NCI-H1105 treated with DMSO at 0.1 percent for 48 hours (cell line): Measurements from ENCODE around the gene TMEM131L.
"Not testable (repeated sequence)": the region's sequence is repeated elsewhere in the genome, so short reads cannot be mapped to it uniquely, and the experiment has no call there.

ENCODE experiments used
- DNase-seq: peaks from one replicate; lab custom pipeline; 2025; lab: John Stamatoyannopoulos, UW

TMEM131L gene

DNA sequence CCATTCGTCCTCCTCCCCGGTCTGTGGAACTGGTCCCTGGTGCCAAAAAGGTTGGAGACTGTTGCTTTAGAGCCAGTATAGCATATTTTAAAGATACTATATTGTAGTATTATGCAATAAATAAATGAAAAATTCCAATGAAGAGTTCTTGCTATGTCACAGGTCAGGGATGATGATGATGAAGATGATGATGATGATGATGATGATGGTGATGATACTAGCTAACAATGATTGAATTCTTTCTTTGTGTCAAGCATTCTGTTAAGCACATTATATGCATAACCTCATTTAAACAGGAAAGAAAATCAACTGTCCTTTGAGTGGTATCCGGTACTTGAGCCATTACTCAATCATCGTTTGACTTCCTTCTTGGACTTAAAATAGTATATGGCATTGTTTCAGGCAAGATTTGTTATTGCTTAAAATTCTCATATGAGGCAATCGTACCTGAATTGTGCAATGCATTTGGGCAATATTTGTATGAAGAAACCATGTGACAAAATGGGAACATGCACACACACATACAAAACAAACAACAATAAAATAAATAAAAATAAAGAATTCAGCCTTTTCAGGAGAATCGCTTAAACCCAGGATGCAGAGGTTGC is 195.2 kb downstream of the TMEM131L start:
- DNase-seq: no peak

DNA sequence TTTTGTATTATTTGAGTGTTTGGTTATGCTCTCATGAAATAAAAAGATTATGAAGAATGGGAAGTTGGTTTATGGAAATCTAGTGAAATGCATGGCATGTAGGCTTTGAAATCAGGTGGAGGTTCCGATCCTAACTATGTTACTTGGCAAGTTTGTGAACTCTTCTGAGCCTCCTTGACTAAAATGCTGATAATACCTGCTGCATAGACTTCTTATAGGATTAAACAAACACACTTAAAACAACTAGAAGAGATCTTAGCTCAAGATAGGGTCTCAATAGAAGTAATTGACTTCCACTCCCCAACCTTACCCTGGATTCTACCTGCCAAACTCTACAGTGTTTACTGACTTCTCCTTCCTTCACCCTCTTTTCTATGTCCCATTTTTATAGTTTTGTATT is 195.7 kb downstream of the TMEM131L start:
- no peak for DNase-seq

DNA sequence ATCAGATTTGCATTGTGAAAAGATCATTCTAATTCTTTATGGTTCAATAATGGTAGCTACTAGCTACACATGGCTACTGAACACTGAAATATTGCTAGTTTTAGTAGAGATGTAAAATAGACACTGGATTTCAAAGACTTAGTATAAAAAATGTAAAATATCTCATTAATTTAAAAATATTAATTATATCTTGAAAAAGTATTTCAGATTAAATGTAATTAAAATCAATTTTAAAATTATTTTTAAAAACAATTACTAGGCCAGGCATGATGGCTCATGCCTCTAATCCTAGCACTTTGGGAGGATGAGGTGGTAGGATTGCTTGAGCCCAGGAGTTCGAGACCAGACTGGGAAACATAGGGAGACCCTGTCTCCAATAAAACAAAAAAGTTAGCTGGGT is 197.5 kb downstream of the TMEM131L start:
- DNase-seq: no peak

DNA sequence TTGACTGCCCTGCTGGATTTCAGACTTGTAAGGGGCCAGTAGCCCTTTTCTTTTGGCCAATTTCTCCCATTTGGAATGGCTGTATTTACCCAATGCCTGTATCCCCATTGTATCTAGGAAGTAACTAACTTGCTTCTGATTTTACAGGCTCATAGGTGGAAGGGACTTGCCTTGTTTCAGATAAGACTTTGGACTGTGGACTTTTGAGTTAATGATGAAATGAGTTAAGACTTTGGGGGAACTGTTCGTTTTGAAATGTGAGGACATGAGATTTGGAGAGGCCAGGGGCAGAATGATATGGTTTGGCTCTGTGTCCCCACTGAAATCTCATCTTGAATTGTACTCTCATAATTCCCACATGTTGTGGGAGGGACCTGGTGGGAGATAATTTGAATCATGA is 200.3 kb downstream of the TMEM131L start:
- DNase-seq: not testable (repeated sequence)

DNA sequence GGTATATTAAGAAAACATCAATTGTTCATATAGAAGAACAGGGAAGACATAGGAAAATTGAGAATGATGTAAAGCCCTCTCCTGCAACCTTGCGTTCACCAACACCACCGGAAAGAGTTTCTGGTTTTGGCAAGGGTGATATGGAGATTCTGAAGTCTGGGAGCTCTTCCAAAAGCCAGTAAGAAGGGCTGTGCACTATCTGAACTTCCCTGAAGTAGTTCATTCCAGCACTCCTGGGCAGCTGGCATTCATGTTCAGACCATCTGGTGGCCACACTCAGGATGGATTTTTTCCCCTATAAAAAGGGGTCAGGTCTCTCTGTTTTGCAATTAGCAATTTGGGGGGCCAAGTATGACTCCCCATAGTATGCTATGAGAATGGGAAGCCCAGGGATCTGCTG is 202.5 kb downstream of the TMEM131L start:
- no peak for DNase-seq

DNA sequence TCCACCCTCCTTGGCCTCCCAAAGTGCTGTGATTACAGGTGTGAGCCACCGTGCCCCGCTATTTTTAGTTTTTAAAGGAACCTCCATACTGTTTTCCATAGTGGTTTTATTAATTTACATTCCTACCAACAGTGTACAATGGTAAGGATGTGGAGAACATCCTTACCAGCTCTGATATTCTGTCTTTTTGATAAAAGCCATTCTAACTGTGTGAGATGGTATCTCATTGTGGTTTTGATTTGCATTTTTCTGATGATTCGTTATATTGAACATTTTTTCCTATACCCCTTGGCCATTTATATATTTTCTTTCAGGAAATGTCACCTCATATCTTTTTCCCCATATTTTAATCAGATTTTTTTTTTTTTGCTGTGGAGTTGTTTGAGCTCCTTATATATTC is 203.7 kb downstream of the TMEM131L start:
- DNase-seq: no peak

DNA sequence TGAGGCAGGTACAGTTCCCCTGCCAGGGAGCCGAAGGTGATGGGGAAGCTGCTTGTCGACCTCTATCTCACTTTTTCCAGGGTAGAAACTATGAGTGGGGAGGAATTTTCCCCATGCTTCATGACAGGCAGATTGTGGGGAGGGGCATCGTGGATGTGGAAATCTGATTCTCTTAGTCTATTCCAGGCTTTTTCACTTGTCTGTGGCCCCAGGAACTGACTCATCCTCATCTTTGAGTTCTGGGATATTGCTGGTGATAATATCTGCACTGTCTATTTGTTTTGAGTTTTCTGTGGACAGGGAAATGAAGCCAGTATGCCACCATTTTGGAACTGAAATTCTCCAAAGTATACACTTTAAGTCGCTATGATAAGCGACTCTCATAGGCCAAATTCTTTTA is 210.3 kb downstream of the TMEM131L start:
- no peak for DNase-seq

DNA sequence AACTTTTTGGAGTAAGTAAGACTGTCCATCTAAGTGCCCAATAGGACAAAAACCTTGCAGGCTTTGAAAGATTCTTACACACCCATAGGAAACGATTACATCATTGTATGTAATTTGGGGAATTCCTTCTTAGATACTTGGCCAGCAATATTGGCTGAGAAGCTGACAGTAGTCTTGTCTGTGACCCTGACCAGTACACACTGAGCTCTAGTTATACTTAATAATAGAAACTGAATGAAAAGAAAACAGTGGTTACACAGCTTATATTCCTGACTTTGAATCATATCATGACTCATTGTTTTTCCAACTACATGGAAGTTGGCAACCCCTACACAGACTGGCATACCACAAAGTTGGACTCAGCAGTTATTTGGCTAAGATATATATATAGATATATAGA is 210.8 kb downstream of the TMEM131L start:
- DNase-seq: no peak

DNA sequence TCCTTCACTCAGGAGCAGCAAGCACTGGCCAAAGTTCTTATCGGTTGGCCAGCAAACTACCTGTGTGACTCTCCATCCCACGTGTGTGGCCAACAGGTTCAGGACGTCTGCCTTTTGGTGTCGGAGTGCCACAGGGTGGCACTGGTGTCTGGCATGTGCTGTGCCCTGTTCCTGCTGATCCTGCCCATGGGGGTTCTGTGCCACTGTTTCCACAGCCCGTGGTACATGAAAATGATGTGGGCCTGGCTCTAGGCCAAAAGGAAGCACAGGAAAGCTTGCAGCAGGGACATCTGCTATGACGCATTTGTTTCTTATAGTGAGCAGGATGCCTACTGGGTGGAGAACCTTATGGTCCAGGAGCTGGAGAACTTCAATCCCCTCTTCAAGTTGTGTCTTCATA is 213.3 kb downstream of the TMEM131L start:
- no peak for DNase-seq

DNA sequence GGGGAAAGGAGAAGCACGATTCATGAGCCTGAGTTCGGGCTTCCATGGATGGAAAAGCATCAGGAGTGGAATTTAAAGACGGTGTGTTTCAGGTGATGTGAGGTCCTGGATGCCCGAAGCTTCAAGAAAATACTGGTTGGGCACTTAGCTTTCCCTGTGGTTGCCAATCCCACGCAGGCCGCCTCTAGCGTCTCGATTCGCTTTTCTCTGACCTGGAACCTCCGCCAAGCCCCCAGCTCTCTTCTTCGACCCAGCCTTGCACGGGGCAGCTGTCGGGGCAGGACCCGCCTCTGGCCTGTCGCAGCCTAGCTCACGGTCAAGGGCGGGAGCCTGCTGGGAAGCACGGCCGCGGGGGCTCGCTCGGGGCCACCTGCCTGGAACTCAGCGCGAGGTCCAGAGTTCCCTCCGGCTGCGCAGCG is 217.6 kb downstream of the TMEM131L start:
- DNase-seq: no peak

DNA sequence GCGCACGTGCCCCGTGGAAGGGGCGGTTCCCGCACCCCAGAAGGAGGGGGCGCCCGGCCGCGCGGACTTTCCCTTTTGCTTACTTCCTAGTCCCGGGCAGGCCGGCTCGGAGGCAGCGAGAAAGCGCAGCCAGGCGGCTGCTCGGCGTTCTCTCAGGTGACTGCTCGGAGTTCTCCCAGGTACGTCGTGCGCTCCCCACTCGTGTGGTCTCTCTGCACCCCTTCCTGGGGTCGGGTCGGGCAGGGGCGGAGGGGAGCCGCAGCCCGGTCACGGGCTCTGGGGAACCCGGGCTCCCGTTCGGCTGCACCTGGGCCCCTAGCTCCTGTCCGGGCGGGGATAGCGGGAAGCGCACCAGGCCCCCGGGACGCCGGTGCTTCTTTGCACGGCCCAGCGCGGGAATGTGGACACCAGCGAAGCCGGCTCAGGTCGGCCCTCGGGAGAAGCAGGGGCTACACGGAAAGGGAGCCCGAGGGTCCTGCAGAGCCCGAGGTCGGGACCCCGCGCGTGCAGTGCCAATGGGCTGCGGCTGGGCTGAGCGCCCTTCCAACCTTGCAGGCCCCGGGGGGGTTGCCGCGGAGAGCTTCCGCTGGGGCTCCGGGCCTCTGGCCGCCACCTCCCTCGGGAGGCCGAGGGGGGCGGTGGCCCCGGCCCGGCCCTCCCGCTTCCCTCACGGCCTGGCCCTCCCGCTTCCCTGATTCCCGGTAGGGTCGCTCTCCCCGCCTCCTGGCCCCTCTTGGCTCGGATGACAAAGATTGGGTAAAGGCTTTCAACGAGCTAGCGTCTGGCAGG is 218.2 kb downstream of the TMEM131L start, which contains the start of gene TLR2:
Gene TLR2, plus strand, starts transcription at position 99 of the 789 bp plus-strand sequence. CDS start 18,628 bp downstream, outside the sequence.
- no peak for DNase-seq

DNA sequence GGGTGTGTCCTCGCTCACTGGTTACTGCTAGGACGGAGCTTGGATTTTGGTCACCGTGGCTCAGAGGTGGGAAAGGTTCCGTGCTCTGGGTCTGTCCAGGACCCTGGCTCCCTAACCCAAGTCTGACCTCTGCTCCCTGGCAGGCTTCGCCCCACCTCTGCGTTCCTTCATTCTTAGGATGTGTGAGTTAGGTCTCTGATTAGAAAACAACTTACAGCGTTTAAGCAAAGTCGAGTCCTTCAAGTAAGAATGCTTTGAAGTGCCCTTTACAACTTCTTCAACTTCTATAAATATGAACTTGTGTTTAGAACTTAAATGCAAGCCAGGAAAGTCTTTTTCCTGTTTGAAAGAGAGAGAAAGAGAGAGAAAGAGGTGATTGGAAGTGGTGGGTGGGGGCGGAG is 218.8 kb downstream of the TMEM131L start:
- no peak for DNase-seq
